Activated T-helper 1 cell treated with Interleukin-2 at 50 U/mL for 16 hours (primary cell): ENCODE data around the gene PLOD3.

Experiments
- DNase-seq: peaks from one replicate; pipeline ENCODE4 v3.0.0-alpha.2; 2020; ENCODE audit warnings: low read depth

PLOD3 gene

GRCh38 chr7:101238226-101239182 lies 21.1 kb upstream of the PLOD3 start:
- DNase-seq: no peak

DNA sequence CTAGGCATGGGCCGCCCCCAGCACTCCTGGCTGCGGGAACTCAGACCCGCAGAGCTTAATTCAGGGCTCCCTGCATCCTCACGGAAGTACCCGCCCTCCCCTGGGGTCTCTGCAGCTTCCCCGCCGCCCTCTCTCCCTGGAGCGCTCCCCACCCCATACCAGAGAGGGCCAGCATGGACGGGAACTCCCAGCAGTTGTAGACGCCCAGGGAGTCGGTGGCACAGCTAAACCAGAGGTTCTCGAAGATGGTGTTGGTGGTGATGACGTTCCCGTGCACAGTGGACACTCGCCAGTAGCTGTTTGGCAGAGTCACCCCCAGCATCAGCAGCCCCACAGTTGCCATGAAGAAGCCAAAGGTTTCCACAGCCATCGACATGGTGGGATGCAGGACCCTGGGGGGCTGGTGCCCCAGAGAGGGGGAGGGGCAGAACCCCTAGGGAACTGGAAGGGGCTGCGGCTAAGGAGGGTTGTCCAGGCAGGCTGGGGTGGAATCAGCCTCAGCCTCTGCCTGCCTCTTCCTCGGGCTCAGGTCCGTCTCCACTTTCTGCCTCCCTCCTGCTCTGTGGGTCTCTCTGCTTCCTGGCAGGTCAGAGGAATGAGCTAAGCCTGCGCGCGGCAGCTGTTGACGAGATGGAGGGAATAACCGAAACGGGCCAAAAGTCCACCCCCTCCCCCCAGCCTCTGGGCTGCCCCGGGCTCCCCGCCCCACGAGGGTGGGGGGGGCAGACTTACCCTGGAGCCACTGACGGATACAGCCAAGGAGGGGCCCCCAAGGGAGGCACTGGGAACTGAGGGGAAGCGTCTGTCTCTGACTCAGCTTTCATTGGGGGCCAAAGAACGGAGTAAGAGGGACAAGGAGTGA lies 20.1 kb upstream of the PLOD3 start, which contains the start of gene CLDN15:
TSS of gene CLDN15 (minus strand) at position 597 of the 862 bp plus-strand sequence. CDS start at position 376, 221 bp downstream.
- DNase-seq: no peak

DNA sequence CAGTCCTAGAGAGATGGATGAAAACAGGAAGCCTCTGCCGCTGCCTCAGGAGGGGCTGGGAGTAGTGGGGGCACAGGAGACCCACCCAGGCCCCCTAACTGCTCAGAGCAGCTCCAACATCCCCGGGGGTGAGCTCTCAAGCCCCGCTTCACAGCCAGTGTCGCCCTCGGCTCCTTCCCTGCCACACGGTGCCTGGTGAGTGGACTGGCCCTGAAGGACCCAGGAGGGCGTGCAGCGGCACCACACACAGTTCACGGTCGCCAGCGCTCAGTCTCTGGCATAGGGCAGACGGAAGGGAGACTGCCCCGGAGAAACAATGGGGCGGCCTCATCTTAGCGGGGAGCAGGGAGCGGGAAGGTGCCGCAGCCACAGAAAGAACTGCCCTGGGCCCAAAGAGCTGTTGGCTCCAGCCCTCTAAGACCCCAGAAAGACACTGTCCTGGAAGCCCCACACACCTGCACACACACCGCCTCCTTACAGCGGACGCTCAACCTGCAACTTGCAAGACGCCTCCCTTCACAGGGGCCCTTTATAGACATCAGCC lies 19.0 kb upstream of the PLOD3 start:
- no peak for DNase-seq

DNA sequence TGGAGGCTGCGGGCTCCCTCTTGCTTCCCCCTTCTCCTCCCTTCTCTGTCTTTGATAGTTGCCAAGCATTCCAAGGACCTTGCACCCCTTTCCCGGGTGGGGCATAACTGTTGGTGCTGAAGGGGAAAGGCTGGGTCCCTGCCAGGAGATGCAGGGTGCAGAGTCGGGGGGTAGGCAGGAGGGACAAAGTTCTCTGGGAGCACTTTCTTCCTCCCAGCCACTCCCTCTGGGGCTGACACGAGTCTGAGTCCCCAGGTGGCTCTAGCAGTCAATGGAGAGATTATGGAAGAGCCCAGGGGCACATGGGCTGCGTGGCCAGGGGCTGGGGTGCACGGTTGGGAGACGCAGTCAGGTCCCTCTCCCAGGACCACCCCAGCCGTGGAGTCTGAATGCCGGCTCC lies 18.1 kb upstream of the PLOD3 start:
- no peak for DNase-seq

DNA sequence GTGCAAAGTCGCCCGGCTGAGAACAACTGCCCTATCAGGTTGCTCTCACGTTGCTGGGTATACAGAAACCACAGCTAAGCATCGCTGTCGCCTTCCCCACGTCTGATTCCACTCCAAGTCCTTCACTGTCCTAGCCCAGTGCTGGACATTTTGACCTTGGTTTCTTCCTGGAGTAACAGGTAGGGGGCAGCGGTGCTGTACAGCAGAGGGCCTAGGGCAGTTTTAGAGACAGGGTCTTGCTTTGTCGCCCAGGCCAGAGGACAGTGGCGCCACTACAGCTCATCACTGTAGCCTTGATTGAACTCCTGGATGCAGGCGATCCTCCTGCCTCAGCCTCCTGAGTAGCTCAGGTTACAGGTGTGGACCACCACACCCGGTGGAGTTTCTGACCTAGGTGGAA lies 17.7 kb upstream of the PLOD3 start:
- no peak for DNase-seq

DNA sequence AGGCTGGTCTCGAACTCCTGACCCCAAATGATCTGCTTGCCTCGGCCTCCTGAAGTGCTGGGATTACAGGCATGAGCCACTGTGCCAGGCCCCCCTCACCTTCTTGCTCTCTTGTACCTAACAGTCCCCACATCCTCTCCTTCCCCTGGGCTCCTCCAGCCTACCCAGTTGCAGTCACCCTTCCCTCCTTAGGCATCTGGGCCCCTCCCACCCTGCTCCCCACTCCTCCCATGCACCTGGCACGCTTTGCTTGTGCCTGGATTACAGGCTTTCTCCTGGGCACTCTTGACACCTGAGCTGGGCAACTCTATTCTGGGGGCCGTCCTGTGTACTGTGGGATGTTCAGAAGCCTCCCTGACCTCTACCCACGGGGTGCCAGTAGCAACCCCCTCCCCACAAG lies 17.3 kb upstream of the PLOD3 start:
- DNase-seq: no peak

- DNase-seq: no peak
Measured at GRCh38 chr7:101233907-101234547, 16.6 kb upstream of the PLOD3 start.

- no peak for DNase-seq
Measured at GRCh38 chr7:101232141-101232850, 14.9 kb upstream of the PLOD3 start.

- no peak for DNase-seq
Measured at GRCh38 chr7:101231644-101232043, 14.3 kb upstream of the PLOD3 start.

- no peak for DNase-seq
Measured at GRCh38 chr7:101226721-101227120, 9.3 kb upstream of the PLOD3 start.

DNA sequence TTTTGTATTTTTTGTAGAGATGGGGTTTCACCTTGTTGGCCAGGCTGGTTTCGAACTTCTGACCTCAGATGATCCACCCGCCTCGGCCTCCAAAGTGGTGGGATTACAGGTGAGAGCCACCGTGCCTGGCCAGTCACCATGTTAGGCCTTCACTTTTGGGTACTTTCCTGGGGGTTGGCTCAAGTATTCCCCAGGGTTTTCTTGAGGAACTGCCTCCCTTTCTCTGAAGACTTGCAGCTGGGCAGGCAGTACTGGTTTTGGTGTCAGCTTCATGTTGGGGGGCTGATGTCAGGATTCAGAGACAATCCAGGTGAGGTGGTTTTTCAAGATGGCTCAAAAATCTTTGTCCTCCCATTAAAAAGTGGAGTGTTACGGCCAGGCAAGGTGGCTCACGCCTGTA lies 8.3 kb upstream of the PLOD3 start:
- DNase-seq: no peak

- no peak for DNase-seq
Measured at GRCh38 chr7:101223528-101223927, 6.1 kb upstream of the PLOD3 start.

DNA sequence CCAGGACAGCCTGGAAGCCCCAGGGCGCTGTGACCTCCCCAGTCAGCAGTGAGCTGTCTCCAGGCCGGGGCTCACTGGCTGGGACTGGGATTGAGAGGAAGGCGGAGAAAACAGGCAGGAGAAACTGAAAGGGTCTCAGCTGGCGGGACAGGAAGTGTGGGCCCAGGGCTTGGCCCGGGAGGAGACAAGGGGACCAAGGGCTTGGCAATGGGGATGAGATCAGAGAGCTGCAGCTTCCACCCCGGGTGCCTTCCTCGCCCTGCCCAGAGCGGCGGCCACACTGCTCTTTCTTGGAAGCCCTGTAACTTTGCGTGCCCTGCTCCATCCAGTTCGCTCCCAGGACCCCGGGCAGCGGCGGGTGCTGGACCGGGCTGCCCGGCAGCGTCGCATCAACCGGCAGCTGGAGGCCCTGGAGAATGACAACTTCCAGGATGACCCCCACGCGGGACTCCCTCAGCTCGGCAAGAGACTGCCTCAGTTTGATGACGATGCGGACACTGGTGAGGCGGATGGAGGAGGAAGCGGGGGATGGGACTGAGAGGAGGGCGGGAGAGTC lies 5.0 kb upstream of the PLOD3 start:
- DNase-seq: no peak

DNA sequence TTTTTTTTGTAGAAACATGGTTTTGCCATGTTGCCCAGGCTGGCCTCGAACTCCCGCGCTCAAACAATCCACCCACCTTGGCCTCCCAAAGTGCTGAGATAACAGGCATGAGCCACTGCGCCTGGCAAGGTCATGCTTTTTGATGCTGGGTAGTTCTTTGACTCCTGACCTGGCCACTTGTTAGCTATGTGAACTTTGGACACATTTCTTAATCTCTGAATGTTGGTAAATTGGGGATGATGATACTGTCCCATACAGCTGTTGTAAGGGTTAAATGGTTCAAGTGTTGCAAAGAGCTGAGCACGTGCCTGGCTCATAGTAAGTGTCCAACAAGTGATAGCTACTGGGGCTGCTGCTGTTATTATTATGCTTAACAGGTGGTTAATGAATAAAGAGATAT lies 2.9 kb upstream of the PLOD3 start:
- DNase-seq: no peak

GRCh38 chr7:101218236-101219125 lies 1.1 kb upstream of the PLOD3 start:
- no peak for DNase-seq

DNA sequence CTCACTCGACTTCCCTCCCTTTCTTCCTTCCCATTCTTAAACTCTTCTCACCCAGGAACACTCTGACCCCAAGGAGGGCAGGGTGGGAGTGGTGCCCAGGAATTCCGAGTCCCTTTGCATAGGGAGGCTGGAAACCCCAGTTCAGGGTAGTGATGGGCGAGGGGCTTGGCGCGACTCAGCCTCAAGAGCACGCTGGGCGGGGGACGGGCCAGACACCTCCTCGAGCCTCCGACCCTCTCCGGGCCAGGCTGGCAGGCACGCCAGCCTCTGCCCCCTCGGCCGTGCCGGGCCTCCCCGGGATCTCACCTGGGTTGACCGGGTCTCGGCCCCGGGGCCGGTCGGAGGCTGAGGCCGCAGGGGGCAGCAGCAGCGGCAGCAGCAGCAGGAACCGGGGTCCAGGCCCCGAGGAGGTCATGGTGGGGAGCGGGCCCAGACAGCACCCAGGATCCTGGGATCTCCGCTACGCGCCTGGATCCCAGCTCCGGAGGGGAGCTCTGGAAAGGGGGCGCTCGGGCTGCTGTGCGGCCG lies 457 bp downstream of the PLOD3 start:
- no peak for DNase-seq

DNA sequence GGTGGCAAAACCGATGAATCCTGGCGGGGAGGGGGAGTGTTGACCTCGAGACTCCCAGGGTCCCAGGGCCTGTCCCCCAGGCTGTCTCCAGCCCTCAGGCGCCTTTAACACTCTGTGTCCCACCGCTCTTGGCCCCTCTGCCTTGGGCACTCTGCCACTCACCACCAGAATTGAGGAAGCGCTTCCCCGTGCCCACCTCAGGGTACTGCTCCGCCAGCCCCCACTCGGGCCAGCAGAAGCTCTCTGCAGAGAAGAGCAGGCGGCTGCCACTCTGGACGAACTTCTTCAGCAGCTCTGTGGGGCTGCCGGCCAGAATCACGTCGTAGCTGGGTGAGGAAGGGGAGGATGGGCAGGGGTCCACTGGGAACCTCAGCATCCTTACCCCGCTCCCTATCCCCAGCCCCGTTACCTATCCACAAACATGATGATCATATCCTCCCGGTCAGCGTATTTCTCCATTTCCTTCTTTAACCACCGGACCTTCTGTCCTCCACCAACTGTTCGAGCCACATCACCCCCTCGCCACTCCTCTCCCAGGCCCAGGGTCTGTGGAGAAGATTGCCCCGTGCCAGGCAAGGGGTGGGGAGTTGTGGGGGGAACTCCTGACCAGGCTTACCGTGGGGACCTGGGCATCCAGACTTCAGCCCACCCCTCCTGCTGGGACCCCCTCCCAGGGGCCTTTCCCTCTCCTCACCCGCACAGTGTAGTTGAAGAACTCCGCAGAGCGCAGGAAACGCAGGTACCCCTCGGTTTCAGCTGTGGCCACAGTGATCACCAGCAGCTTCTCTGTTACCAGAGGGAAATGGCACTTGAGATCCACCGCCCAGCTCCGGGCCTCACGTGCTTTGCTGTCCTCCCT lies 1.2 kb downstream of the PLOD3 start:
- no peak for DNase-seq

DNA sequence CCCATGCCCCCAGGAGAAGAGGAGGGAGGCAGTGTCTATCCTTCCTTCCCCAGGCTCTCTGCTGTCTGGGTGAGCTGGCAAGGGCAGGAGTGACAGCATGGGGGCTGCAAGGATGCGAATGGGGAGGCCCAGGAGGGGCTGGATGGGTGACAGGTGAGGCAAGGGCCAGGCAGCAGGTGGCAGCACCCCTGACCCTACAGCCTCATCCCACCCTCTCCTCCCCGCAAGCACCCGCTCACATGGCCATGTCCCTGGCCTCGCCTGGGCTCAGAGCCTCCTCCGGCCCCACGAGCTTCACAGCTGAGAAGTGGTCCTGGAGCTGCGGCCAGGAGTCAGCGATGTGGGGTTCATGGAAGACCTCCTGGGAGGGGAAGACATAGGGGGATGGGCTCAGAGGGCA lies 5.4 kb downstream of the PLOD3 start:
- no peak for DNase-seq

GRCh38 chr7:101211501-101211900 lies 5.9 kb downstream of the PLOD3 start:
- DNase-seq: no peak
